Adrenal gland (tissue), 12 donors: ENCODE data around the gene PINK1. TPM values are rescaled to one million over a fixed set of nuclear protein-coding genes. Genes with fewer than 3 reads are reported as not detected.

ENCODE experiments used
- DNase-seq, 7 donors: peaks; one replicate each; pipeline ENCODE4 v3.0.0-alpha.2; 2019 to 2020
- H3K27ac ChIP-seq, 5 donors: fragments of 200-600 bp; sonication (generic) in 4 of 5; 1 replicate in 3 of 5; 2 replicates in 2 of 5; pipeline versions ENCODE4 v1.5.1 to v1.8.0; 2016 to 2020; ENCODE audit warnings: mild to moderate bottlenecking in 1 of 5
- H3K27me3 ChIP-seq: fragments of 200-600 bp; 2 replicates; pipeline ENCODE4 v1.8.0; 2021
- H3K36me3 ChIP-seq, 2 donors: fragments of 200-600 bp; replicated peaks in 1 of 2; 1 replicate in 1 of 2; 2 replicates in 1 of 2; pipeline versions ENCODE4 v1.5.1 to v1.8.0; 2018 to 2022
- H3K4me1 ChIP-seq, 2 donors: fragments of 200-600 bp; replicated peaks in 1 of 2; 1 replicate in 1 of 2; 2 replicates in 1 of 2; pipeline versions ENCODE4 v1.5.1 to v1.8.0; 2018 to 2021
- H3K4me3 ChIP-seq, 4 donors: fragments of 200-600 bp; sonication (generic) in 3 of 4; one replicate each; pipeline ENCODE4 v1.5.1; 2016 to 2018
- H3K9me3 ChIP-seq, 3 donors: fragments of 200-600 bp; sonication (generic) in 1 of 3; replicated peaks in 1 of 3; 1 replicate in 2 of 3; 2 replicates in 1 of 3; pipeline versions ENCODE4 v1.5.1 to v1.8.0; 2016 to 2021
- CTCF ChIP-seq, 6 experiments: fragments of 450-650 bp in 4 of 6; fragments of 200-600 bp in 2 of 6; sonication (generic) in 1 of 6; IDR thresholded peaks; 1 replicate in 5 of 6; 2 replicates in 1 of 6; pipeline versions ENCODE4 v1.5.1 to v1.8.0; 2016 to 2021; ENCODE audit warnings: antibody characterized with exemption in 6 of 6, mild to moderate bottlenecking in 2 of 6, moderate library complexity in 1 of 6
- POLR2A ChIP-seq, 2 donors: fragments of 450-650 bp; IDR thresholded peaks; one replicate each; pipeline ENCODE4 v1.6.1; 2017; ENCODE audit warnings: antibody characterized with exemption in 2 of 2, mild to moderate bottlenecking in 2 of 2, moderate library complexity in 1 of 2
- WGBS, 4 donors: extraction: QIAGEN DNeasy Blood & Tissue Kit in 2 of 4; methylation state at CpG; one replicate each; pipeline versions ENCODE4 v1.1.5 to v1.1.7; 2013 to 2017; 5-methylcytosine and 5-hydroxymethylcytosine counted together
- intact Hi-C, 2 donors: fragments of 100-400 bp; cut with DNase I; formaldehyde crosslinking; loops; one replicate each; pipeline versions ENCODE4 v1.14.1 to v1.15.0; 2022 to 2023
- polyA plus RNA-seq, 3 donors: library from polyadenylated mRNA; stranded (reverse); fragments of 200-250 nt in 2 of 3; fragments of 350-450 nt in 1 of 3; fragmentation: Illumina TruSeq in 1 of 3; extraction: RNeasy Lipid Tissue Mini Kit (QIAGEN cat#74804) in 1 of 3; gene quantifications; one replicate each; pipeline ENCODE4 v1.2.3, GENCODE V29; 2013 to 2014
- total RNA-seq, 9 donors: library from RNA; depleted of rRNA in 4 of 9; stranded (reverse); fragments of >200 nt in 4 of 9; fragments of 120-200 nt in 1 of 9; fragmentation: NEBNext Ultra II Directional in 1 of 9; extraction: Animal tissue kit (Norgen Biotek cat#: 25700) in 1 of 9; gene quantifications; one replicate each; pipeline versions ENCODE4 v1.1.0 to v1.2.4, GENCODE V29; 2013 to 2023
- donor health status: healthy with polysubstance abuse.
- donor health status: Bipolar disorder and iron deficiency.
- donor health status: DM: yes; HTN: yes; CAD: no.
- donor health status: DM: no; HTN: no; CAD: no.
- donor health status: DM: no; HTN: no; CAD: no.
- donor health status: DM: yes; HTN: yes; CAD: no.

PINK1 gene
- total and polyA plus RNA-seq, 12 donors = 98.4 to 586 (median 257) TPM

- Histone ChIP-seq H3K27ac (no peak overlapping the region), H3K4me3 (no peak overlapping the region), H3K9me3 (no peaks in the 10 kb centered on the region), H3K36me3 (no peaks in the 10 kb centered on the region), H3K4me1 (peaks cover 0 to 5% of the 10 kb centered on the region in 2 donors), H3K27me3 (no peaks in the 10 kb centered on the region)
- TF ChIP-seq CTCF (IDR thresholded peaks at IDR 0.05) (no peak), POLR2A (IDR thresholded peaks at IDR 0.05) (no peak)
- WGBS, 4 donors = 77 to 83% (median 79%) methylated on average over 10 of the region's 10 CpGs
- no peak for DNase-seq
- intact Hi-C loops = loop anchor here (5.0 kb wide), 1 partner anchor 497 kb away; no protein-coding TSS in a partner anchor
These were observed 62.3 kb downstream of the PINK1 start for GRCh38 chr1:20695515-20695914.

GRCh38 chr1:20696397-20697333, 63.4 kb downstream of the PINK1 start:
- Histone ChIP-seq H3K4me1 (peaks cover 0 to 5% of the 10 kb centered on the region in 2 donors), H3K36me3 (no peaks in the 10 kb centered on the region), H3K4me3 (peak overlapping the region; percentile 4 to 69 (median 48)), H3K9me3 (no peaks in the 10 kb centered on the region), H3K27me3 (no peaks in the 10 kb centered on the region), H3K27ac (peak overlapping the region in 4 of 5 donors; percentile 55 to 83 (median 70))
- TF ChIP-seq CTCF (IDR thresholded peaks at IDR 0.05) (peak; percentile 79 to 99 (median 89)), POLR2A (IDR thresholded peaks at IDR 0.05) (no peak)
- DNase-seq = peak; percentile 81 to 92 (median 89)
- intact Hi-C loops = loop anchor here (5.0 kb wide), 1 partner anchor 496 kb away; no protein-coding TSS in a partner anchor
- 1 to 13% (median 3%) methylated on average over 9 to 46 of the region's 46 CpGs for WGBS, 4 donors

- TF ChIP-seq CTCF (IDR thresholded peaks at IDR 0.05) (no peak), POLR2A (IDR thresholded peaks at IDR 0.05) (no peak)
- DNase-seq = no peak
- 86 to 91% (median 87%) methylated on average over 7 to 12 of the region's 12 CpGs for WGBS, 4 donors
- Histone ChIP-seq H3K4me1 (peaks cover 0 to 5% of the 10 kb centered on the region in 2 donors), H3K27me3 (no peaks in the 10 kb centered on the region), H3K4me3 (no peak overlapping the region), H3K27ac (no peak overlapping the region), H3K9me3 (no peaks in the 10 kb centered on the region), H3K36me3 (no peaks in the 10 kb centered on the region)
- intact Hi-C loops = loop anchor here (5.0 kb wide), 1 partner anchor 495 kb away; no protein-coding TSS in a partner anchor
These were observed 64.3 kb downstream of the PINK1 start for GRCh38 chr1:20697563-20697962.

GRCh38 chr1:20698195-20698910, 65.1 kb downstream of the PINK1 start:
- Histone ChIP-seq H3K4me3 (no peak overlapping the region), H3K36me3 (no peaks in the 10 kb centered on the region), H3K27me3 (no peaks in the 10 kb centered on the region), H3K4me1 (peaks cover 0 to 5% of the 10 kb centered on the region in 2 donors), H3K9me3 (no peaks in the 10 kb centered on the region), H3K27ac (no peak overlapping the region)
- TF ChIP-seq POLR2A (IDR thresholded peaks at IDR 0.05) = no peak
- no peak for TF ChIP-seq CTCF (IDR thresholded peaks at IDR 0.05)
- intact Hi-C loops = loop anchor here (5.0 kb wide), 1 partner anchor 494 kb away; no protein-coding TSS in a partner anchor
- WGBS, 4 donors = 83 to 88% (median 85%) methylated on average over 18 of the region's 18 CpGs
- DNase-seq = no peak
